H1 (cell line): Measurements from ENCODE around the gene FBXL17. TPM values are rescaled to one million over a fixed set of nuclear protein-coding genes. Genes with fewer than 3 reads are reported as not detected.

ENCODE experiments used
- CBX5 ChIP-seq: fragments of 300-800, 300-1000 bp; sonication (generic); IDR thresholded peaks from 2 replicates; pipeline ENCODE4 v1.7.1; 2016; ENCODE audit warnings: antibody characterized with exemption, low read length, low read depth
- NANOG ChIP-seq: IDR thresholded peaks from 2 replicates; pipeline ENCODE4 v1.6.1; 2011; ENCODE audit warnings: low read length, low read depth, mild to moderate bottlenecking, inconsistent platforms; ENCODE audit not compliant: insufficient read depth, poor library complexity, severe bottlenecking
- SP1 ChIP-seq: IDR thresholded peaks from 2 replicates; pipeline ENCODE4 v1.6.1; 2011; ENCODE audit warnings: low read depth, low read length
- SUZ12 ChIP-seq: fragments of 200-600 bp; sonication (generic); IDR thresholded peaks from 2 replicates; pipeline ENCODE4 v1.6.1; 2012; ENCODE audit warnings: mild to moderate bottlenecking, inconsistent platforms, low read length, moderate library complexity, mixed read lengths
- polyA plus RNA-seq, 7 experiments: library from polyadenylated mRNA; depleted of rRNA in 3 of 7; stranded (reverse) in 5 of 7; unstranded in 2 of 7; fragments of >200 nt in 5 of 7; fragments of 200-250 nt in 2 of 7; gene quantifications; 1 replicate in 5 of 7; 2 replicates in 1 of 7; 4 replicates in 1 of 7; pipeline versions ENCODE4 v1.2.1 to v1.2.3, GENCODE V29; 2011 to 2013; ENCODE audit warnings: missing spikeins in 2 of 7, mixed read lengths in 2 of 7
- total RNA-seq: library from RNA; stranded (reverse); fragmentation: NEBNext Ultra II Directional; extraction: Animal tissue kit (Norgen Biotek cat#: 25700); gene quantifications from 2 replicates; pipeline ENCODE4 v1.2.1, GENCODE V29; 2021

The FBXL17 gene
- total and polyA plus RNA-seq, 2 of the 8 experiments (the other 6 are each of a cell fraction or from before 2014, with no cell fraction given), result 0.35 to 4.3 TPM

GRCh38 chr5:107869438-107870115, 512.3 kb downstream of the FBXL17 start (continued):
- TF ChIP-seq SUZ12 (no peak), CBX5 (no peak), NANOG (no peak), SP1 (no peak)
